Erythroblast (primary cell): ENCODE measurements around the gene ADAMTS4.

ENCODE experiments used
- GATA1 ChIP-seq: IDR thresholded peaks from 2 replicates; pipeline ENCODE4 v1.6.1; 2011; ENCODE audit warnings: low read depth, mild to moderate bottlenecking, control low read depth, low read length, moderate library complexity
- POLR2A ChIP-seq: IDR thresholded peaks from 2 replicates; pipeline ENCODE4 v1.6.1; 2011; ENCODE audit warnings: mild to moderate bottlenecking, low read length

GRCh38 chr1:161162052-161162451, 36.8 kb downstream of the ADAMTS4 start:
- TF ChIP-seq POLR2A (no peak), GATA1 (no peak)
